SH-SY5Y (cell line): Measurements from ENCODE around the gene MYZAP.

Experiments used
- GATA2 ChIP-seq: IDR thresholded peaks from 2 replicates; pipeline ENCODE4 v1.6.1; 2011; ENCODE audit warnings: mild to moderate bottlenecking, low read depth, low read length
- GATA3 ChIP-seq: IDR thresholded peaks from 2 replicates; pipeline ENCODE4 v1.6.1; 2011; ENCODE audit warnings: low read depth, mild to moderate bottlenecking, low read length, moderate library complexity

- TF ChIP-seq GATA2, result no peak
- TF ChIP-seq GATA3, result no peak
Observed at GRCh38 chr15:57631386-57632110, 39.8 kb downstream of the MYZAP start.
